Liver (tissue), 9 donors: ENCODE results near the gene NOS1AP. TPM values are rescaled to one million over a fixed set of nuclear protein-coding genes. Genes with fewer than 3 reads are reported as not detected.

Experiments used
- DNase-seq: peaks from one replicate; pipeline ENCODE4 v3.0.0-alpha.2; 2017; ENCODE audit warnings: low spot score
- H3K27ac ChIP-seq, 2 donors: one replicate each; pipeline ENCODE4 v1.7.0; 2013; ENCODE audit warnings: inconsistent platforms in 2 of 2, low read length in 2 of 2, control low read depth in 1 of 2, low read depth in 1 of 2, mild to moderate bottlenecking in 1 of 2
- H3K27me3 ChIP-seq, 4 donors: one replicate each; pipeline versions ENCODE4 v1.6.1 to v1.7.0; 2013; ENCODE audit warnings: low read length in 3 of 4, inconsistent platforms in 1 of 4, mild to moderate bottlenecking in 1 of 4, moderate library complexity in 1 of 4; ENCODE audit not compliant: control insufficient read depth in 4 of 4, insufficient read depth in 4 of 4
- H3K36me3 ChIP-seq, 4 donors: one replicate each; pipeline versions ENCODE4 v1.6.1 to v1.7.0; 2013; ENCODE audit warnings: low read length in 3 of 4, mild to moderate bottlenecking in 3 of 4, low read depth in 1 of 4, moderate library complexity in 1 of 4; ENCODE audit not compliant: control insufficient read depth in 4 of 4, insufficient read depth in 3 of 4
- H3K4me1 ChIP-seq, 4 donors: one replicate each; pipeline versions ENCODE4 v1.6.1 to v1.7.0; 2013; ENCODE audit warnings: low read length in 3 of 4, mild to moderate bottlenecking in 3 of 4, moderate library complexity in 1 of 4; ENCODE audit not compliant: control insufficient read depth in 4 of 4, insufficient read depth in 4 of 4
- H3K4me3 ChIP-seq, 3 donors: one replicate each; pipeline versions ENCODE4 v1.6.1 to v1.7.0; 2013; ENCODE audit warnings: low read length in 3 of 3, control low read depth in 1 of 3, low read depth in 1 of 3, mild to moderate bottlenecking in 1 of 3
- H3K9ac ChIP-seq, 2 donors: one replicate each; pipeline ENCODE4 v1.7.0; 2013; ENCODE audit warnings: low read length in 2 of 2, mild to moderate bottlenecking in 2 of 2, moderate library complexity in 2 of 2, control low read depth in 1 of 2, low read depth in 1 of 2
- H3K9me3 ChIP-seq, 4 donors: one replicate each; pipeline versions ENCODE4 v1.6.1 to v1.7.0; 2013; ENCODE audit warnings: low read length in 3 of 4; ENCODE audit not compliant: control insufficient read depth in 4 of 4
- CTCF ChIP-seq: fragments of 150-350 bp; IDR thresholded peaks from 2 replicates; pipeline ENCODE4 v1.5.1; 2017; ENCODE audit warnings: improper control_type of control experiment, low read depth, low read length; ENCODE audit not compliant: missing input control
- EGR1 ChIP-seq, 2 donors: IDR thresholded peaks; 2 replicates each; pipeline ENCODE4 v1.6.1; 2016 to 2018; ENCODE audit warnings: antibody characterized with exemption in 2 of 2, low read depth in 2 of 2
- FOXA1 ChIP-seq: IDR thresholded peaks from 2 replicates; pipeline ENCODE4 v1.6.1; 2016; ENCODE audit warnings: antibody characterized with exemption
- FOXA2 ChIP-seq: IDR thresholded peaks from 2 replicates; pipeline ENCODE4 v1.6.1; 2016; ENCODE audit warnings: antibody characterized with exemption
- HNF4A ChIP-seq, 2 donors: conservative IDR thresholded peaks; 2 replicates each; pipeline ENCODE4 v1.6.1; 2016; ENCODE audit warnings: antibody characterized with exemption in 2 of 2, mild to moderate bottlenecking in 2 of 2
- HNF4G ChIP-seq: IDR thresholded peaks from 2 replicates; pipeline ENCODE4 v1.6.1; 2016; ENCODE audit warnings: antibody characterized with exemption
- JUND ChIP-seq, 2 donors: IDR thresholded peaks; 2 replicates each; pipeline ENCODE4 v1.6.1; 2016; ENCODE audit warnings: antibody characterized with exemption in 2 of 2
- NR2F2 ChIP-seq: IDR thresholded peaks from 2 replicates; pipeline ENCODE4 v1.6.1; 2016; ENCODE audit warnings: antibody characterized with exemption
- RXRA ChIP-seq, 2 donors: IDR thresholded peaks; 2 replicates each; pipeline ENCODE4 v1.6.1; 2017 to 2018; ENCODE audit warnings: antibody characterized with exemption in 2 of 2, mild to moderate bottlenecking in 1 of 2
- SP1 ChIP-seq: IDR thresholded peaks from 2 replicates; pipeline ENCODE4 v1.6.1; 2018; ENCODE audit warnings: antibody characterized with exemption, mild to moderate bottlenecking
- TAF1 ChIP-seq: conservative IDR thresholded peaks from 2 replicates; pipeline ENCODE4 v1.6.1; 2016; ENCODE audit warnings: antibody characterized with exemption, mild to moderate bottlenecking
- YY1 ChIP-seq: IDR thresholded peaks from 2 replicates; pipeline ENCODE4 v1.6.1; 2016; ENCODE audit warnings: antibody characterized with exemption, mild to moderate bottlenecking
- ZBTB33 ChIP-seq: IDR thresholded peaks from 2 replicates; pipeline ENCODE4 v1.6.1; 2016; ENCODE audit warnings: antibody characterized with exemption
- WGBS: extraction: QIAGEN DNeasy Blood & Tissue Kit; methylation state at CpG from one replicate; pipeline ENCODE4 v1.1.7; 2013; 5-methylcytosine and 5-hydroxymethylcytosine counted together
- polyA plus RNA-seq, 2 donors: library from polyadenylated mRNA; stranded (reverse) in 1 of 2; unstranded in 1 of 2; fragments of 200-250 nt in 1 of 2; fragments of >200 nt in 1 of 2; fragmentation: Nextera tagmentation in 1 of 2; extraction: Ambion mirVana in 1 of 2; gene quantifications; one replicate each; pipeline versions ENCODE4 v1.2.1 to v1.2.3, GENCODE V29; 2013 to 2015
- total RNA-seq, 2 donors: library from RNA; depleted of rRNA; stranded (reverse); fragments of >200 nt; gene quantifications; one replicate each; pipeline ENCODE4 v1.2.3, GENCODE V29; 2014
- TF ChIP-seq, protein P1 (sequence below): IDR thresholded peaks from 2 replicates; pipeline ENCODE4 v1.6.1; 2016; ENCODE audit warnings: antibody characterized with exemption
- TF ChIP-seq, protein P2 (sequence below): IDR thresholded peaks from 2 replicates; pipeline ENCODE4 v1.6.1; 2016; ENCODE audit warnings: antibody characterized with exemption
- TF ChIP-seq, protein P3 (sequence below): IDR thresholded peaks from 2 replicates; pipeline ENCODE4 v1.6.1; 2016; ENCODE audit warnings: antibody characterized with exemption, mild to moderate bottlenecking
- donor health status: healthy.
- donor health status: healthy.
- donor health status: healthy.
- donor health status: healthy.
- donor health status: healthy.

NOS1AP gene
- total and polyA plus RNA-seq, 4 donors: 1.4 to 13.0 (median 4.5) TPM

DNA sequence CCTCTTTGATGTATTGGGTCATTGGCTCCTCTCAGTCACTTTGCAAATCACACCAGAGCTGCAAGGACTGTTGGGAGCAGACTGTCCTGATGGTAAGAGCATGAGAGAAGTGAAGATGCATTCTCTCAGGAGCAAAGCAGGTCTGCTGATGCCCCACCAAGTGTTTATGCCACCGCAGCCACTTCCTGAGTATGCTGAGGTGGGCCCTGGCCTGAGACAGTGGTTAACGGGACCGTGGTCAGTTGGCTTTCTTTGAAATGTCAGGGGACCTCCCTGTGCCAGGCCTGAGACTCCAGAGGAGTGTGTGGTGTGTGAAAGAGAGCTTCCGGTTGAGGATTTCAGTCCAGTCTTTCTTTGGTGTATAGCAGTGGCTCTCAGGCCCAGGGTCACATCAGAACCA is 227.7 kb downstream of the NOS1AP start:
- 87% methylated on average over 4 of the region's 4 CpGs for WGBS
- Histone ChIP-seq H3K4me1 (no peaks in the 10 kb centered on the region), H3K9ac (no peak overlapping the region), H3K36me3 (peaks cover 0 to 2% (median 0%) of the 10 kb centered on the region in 4 donors), H3K27me3 (no peaks in the 10 kb centered on the region), H3K27ac (no peak overlapping the region), H3K4me3 (no peak overlapping the region), H3K9me3 (no peaks in the 10 kb centered on the region)
- DNase-seq: no peak
- TF ChIP-seq SP1 (no peak), JUND (IDR thresholded peaks at IDR 0.05) (no peak), YY1 (no peak), HNF4G (no peak), NR2F2 (no peak), HNF4A (conservative IDR thresholded peaks at IDR 0.05) (no peak), FOXA1 (no peak), CTCF (no peak), ZBTB33 (no peak)
- TF ChIP-seq, protein P1, sequence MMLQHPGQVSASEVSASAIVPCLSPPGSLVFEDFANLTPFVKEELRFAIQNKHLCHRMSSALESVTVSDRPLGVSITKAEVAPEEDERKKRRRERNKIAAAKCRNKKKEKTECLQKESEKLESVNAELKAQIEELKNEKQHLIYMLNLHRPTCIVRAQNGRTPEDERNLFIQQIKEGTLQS: no peak

- Histone ChIP-seq H3K4me3 (no peak overlapping the region), H3K27me3 (no peaks in the 10 kb centered on the region), H3K9me3 (no peaks in the 10 kb centered on the region), H3K9ac (no peak overlapping the region), H3K4me1 (peaks cover 0 to under 1% (median 0%) of the 10 kb centered on the region in 4 donors), H3K27ac (no peak overlapping the region), H3K36me3 (peaks cover 0 to 2% (median 0%) of the 10 kb centered on the region in 4 donors)
- no peak for TF ChIP-seq ZBTB33
- TF ChIP-seq NR2F2: no peak
- no peak for TF ChIP-seq FOXA2
- TF ChIP-seq, protein P1: no peak
- TF ChIP-seq YY1: no peak
- no peak for TF ChIP-seq TAF1
- TF ChIP-seq EGR1 (IDR thresholded peaks at IDR 0.05; ENCODE audit: low read depth in 2 of 2): no peak
- TF ChIP-seq, protein P2, sequence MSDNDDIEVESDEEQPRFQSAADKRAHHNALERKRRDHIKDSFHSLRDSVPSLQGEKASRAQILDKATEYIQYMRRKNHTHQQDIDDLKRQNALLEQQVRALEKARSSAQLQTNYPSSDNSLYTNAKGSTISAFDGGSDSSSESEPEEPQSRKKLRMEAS: no peak
- no peak for TF ChIP-seq RXRA (IDR thresholded peaks at IDR 0.05)
- TF ChIP-seq CTCF: no peak
- TF ChIP-seq JUND (IDR thresholded peaks at IDR 0.05): no peak
- TF ChIP-seq, protein P3, sequence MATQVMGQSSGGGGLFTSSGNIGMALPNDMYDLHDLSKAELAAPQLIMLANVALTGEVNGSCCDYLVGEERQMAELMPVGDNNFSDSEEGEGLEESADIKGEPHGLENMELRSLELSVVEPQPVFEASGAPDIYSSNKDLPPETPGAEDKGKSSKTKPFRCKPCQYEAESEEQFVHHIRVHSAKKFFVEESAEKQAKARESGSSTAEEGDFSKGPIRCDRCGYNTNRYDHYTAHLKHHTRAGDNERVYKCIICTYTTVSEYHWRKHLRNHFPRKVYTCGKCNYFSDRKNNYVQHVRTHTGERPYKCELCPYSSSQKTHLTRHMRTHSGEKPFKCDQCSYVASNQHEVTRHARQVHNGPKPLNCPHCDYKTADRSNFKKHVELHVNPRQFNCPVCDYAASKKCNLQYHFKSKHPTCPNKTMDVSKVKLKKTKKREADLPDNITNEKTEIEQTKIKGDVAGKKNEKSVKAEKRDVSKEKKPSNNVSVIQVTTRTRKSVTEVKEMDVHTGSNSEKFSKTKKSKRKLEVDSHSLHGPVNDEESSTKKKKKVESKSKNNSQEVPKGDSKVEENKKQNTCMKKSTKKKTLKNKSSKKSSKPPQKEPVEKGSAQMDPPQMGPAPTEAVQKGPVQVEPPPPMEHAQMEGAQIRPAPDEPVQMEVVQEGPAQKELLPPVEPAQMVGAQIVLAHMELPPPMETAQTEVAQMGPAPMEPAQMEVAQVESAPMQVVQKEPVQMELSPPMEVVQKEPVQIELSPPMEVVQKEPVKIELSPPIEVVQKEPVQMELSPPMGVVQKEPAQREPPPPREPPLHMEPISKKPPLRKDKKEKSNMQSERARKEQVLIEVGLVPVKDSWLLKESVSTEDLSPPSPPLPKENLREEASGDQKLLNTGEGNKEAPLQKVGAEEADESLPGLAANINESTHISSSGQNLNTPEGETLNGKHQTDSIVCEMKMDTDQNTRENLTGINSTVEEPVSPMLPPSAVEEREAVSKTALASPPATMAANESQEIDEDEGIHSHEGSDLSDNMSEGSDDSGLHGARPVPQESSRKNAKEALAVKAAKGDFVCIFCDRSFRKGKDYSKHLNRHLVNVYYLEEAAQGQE: no peak
- TF ChIP-seq HNF4G: no peak
- DNase-seq: no peak
- WGBS: 95% methylated on average over 2 of the region's 2 CpGs
Measured at GRCh38 chr1:162298266-162298665, 228.8 kb downstream of the NOS1AP start.
